Measurements from ENCODE around the gene GLRX2.

GLRX2 gene

GRCh38 chr1:193111641-193112090 lies 6.5 kb upstream of the GLRX2 start:
- no peak for DNase-seq

- DNase-seq, result no peak
Measured at GRCh38 chr1:193110864-193111263, 5.7 kb upstream of the GLRX2 start.

- no peak for DNase-seq
Measured at GRCh38 chr1:193110246-193110645, 5.0 kb upstream of the GLRX2 start.

GRCh38 chr1:193109619-193110018 lies 4.4 kb upstream of the GLRX2 start:
- DNase-seq, result no peak

GRCh38 chr1:193108471-193108870 lies 3.3 kb upstream of the GLRX2 start:
- no peak for DNase-seq

- no peak for DNase-seq
Measured at GRCh38 chr1:193105821-193106177, 585 bp upstream of the GLRX2 start.

GRCh38 chr1:193104502-193104906 lies 710 bp downstream of the GLRX2 start:
- no peak for DNase-seq

GRCh38 chr1:193103759-193104501 lies 1.3 kb downstream of the GLRX2 start:
- no peak for DNase-seq

GRCh38 chr1:193102662-193103061 lies 2.6 kb downstream of the GLRX2 start:
- DNase-seq, result no peak

- no peak for DNase-seq
Measured at GRCh38 chr1:193094112-193094511, 11.1 kb downstream of the GLRX2 start.

- DNase-seq, result no peak
Measured at GRCh38 chr1:193090865-193091264, 14.3 kb downstream of the GLRX2 start.

- DNase-seq, result no peak
Measured at GRCh38 chr1:193087893-193088292, 17.3 kb downstream of the GLRX2 start.

GRCh38 chr1:193086342-193086741 lies 18.9 kb downstream of the GLRX2 start:
- no peak for DNase-seq

- DNase-seq, result no peak
Measured at GRCh38 chr1:193085263-193085662, 20.0 kb downstream of the GLRX2 start.

GRCh38 chr1:193083365-193084088 lies 21.7 kb downstream of the GLRX2 start:
- DNase-seq, result no peak

- DNase-seq, result no peak
Measured at GRCh38 chr1:193079187-193079586, 26.0 kb downstream of the GLRX2 start.

- no peak for DNase-seq
Measured at GRCh38 chr1:193077991-193078390, 27.2 kb downstream of the GLRX2 start.

- DNase-seq, result no peak
Measured at GRCh38 chr1:193070942-193071341, 34.3 kb downstream of the GLRX2 start.

GRCh38 chr1:193070386-193070753 lies 34.8 kb downstream of the GLRX2 start:
- DNase-seq, result no peak

GRCh38 chr1:193069748-193070385 lies 35.3 kb downstream of the GLRX2 start:
- DNase-seq, result no peak

- no peak for DNase-seq
Measured at GRCh38 chr1:193068013-193068412, 37.2 kb downstream of the GLRX2 start.

- no peak for DNase-seq
Measured at GRCh38 chr1:193066606-193067005, 38.6 kb downstream of the GLRX2 start.

- DNase-seq, result no peak
Measured at GRCh38 chr1:193065954-193066353, 39.3 kb downstream of the GLRX2 start.
